ENCODE data around the gene RMDN3.

The RMDN3 gene

DNA sequence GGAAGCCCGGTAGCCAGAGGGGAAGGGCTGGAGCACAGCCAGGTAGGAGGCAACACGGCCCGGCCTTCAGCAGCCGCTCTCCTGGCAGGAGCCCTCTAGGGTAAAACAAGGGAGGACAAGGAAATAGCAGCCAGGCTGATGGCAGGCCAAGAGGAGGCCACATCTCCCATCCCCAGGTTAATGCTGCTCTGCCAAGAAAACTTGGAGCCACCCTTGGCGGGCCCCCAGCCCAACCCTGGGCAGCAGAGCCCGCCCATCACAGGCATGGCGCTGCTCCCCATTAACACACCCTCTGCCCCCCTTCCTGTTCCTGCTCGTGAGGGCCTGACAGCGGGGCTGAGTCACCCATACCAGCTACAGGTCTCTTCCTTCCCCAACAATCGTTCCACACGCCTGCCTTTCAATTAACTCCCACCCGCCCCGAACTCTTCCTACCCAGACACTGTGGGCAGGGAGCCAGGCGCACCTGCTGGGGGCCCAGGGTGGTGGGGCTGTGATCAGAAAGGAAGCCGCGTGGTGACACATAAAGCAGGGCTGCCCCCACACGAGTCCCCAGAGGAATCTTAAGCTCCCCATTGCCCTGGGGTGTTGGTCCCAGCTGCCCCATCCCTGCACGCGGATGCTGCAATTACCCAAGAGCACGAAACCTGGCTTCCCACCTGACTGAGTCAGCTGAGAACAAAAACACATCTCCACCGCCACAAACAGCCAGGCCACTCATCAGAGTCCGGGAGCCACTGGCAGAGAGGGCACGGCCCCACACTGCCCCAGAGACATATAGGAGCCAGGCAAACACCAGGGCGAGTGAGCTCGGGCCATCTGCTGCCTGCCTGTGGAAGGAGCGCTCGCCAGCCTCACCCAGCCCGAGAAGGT is 14.5 kb upstream of the RMDN3 start, which contains the start of gene C15orf62:
C15orf62 (plus strand) TSS at position 707 of the 873 bp plus-strand sequence. CDS start 516 bp downstream, outside the sequence.
- H3K27ac Mint-ChIP-seq (ENCODE audit: low read depth) = peak within 1 kb of the TSS; percentile 78
- H3K27me3 Mint-ChIP-seq = no peaks in the 10 kb centered on the region
- H3K9me3 Mint-ChIP-seq = no peaks in the 10 kb centered on the region
- ATAC-seq (replicated peaks; ENCODE audit: extremely low read depth, poor library complexity, severe bottlenecking) (no peak), DNase-seq (ENCODE audit: low spot score in 2 of 2) (no peak)
- H3K36me3 Mint-ChIP-seq (ENCODE audit: insufficient read depth) = peaks cover 13% of the 10 kb centered on the region
- peaks cover 48% of the 10 kb centered on the region for H3K4me1 Mint-ChIP-seq
- H3K4me3 Mint-ChIP-seq = peak within 1 kb of the TSS; percentile 50

DNA sequence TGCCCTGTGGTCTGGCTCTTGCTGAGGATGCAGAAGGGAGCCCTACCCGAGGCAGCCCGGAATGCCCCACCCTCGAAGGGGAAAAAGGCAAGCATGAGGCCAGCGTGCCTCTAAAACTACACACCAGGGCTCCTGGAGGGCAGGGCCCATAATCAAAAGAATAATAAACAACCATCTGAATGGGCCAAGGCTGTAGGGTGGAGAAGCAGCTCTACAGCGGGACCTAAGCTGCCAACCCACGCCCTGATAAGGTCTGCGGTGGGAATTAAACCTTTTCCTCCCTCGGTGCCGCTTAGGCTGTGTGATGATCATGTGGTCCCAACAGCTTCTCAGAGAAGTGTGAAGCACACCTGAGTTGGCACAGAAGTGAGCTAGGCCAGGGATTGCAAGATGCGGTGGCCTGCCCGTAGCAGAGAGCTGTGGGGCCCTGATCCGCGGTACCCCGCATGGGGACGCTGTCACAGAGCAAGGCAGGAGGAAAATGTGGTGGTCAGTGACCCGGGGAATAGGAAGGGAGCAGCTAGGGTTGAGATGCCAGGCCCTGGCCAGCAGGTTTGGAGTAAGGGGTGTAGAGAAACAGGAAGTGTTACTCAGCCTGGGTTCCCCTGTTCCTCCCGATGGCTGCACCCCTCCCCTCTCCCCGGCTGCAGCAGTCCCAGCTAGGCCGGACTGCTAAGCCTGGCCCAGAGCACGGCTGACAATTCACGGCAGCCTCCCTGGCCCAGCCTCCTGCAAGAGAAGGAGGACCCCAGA is 13.6 kb upstream of the RMDN3 start:
- peak overlapping the region; percentile 32 for H3K27ac Mint-ChIP-seq (ENCODE audit: low read depth)
- DNase-seq (ENCODE audit: low spot score in 2 of 2) (no peak), ATAC-seq (replicated peaks; ENCODE audit: extremely low read depth, poor library complexity, severe bottlenecking) (no peak)
- no peaks in the 10 kb centered on the region for H3K27me3 Mint-ChIP-seq
- peaks cover 51% of the 10 kb centered on the region for H3K4me1 Mint-ChIP-seq
- peaks cover 14% of the 10 kb centered on the region for H3K36me3 Mint-ChIP-seq (ENCODE audit: insufficient read depth)
- no peaks in the 10 kb centered on the region for H3K9me3 Mint-ChIP-seq
- peak overlapping the region; percentile 50 for H3K4me3 Mint-ChIP-seq

DNA sequence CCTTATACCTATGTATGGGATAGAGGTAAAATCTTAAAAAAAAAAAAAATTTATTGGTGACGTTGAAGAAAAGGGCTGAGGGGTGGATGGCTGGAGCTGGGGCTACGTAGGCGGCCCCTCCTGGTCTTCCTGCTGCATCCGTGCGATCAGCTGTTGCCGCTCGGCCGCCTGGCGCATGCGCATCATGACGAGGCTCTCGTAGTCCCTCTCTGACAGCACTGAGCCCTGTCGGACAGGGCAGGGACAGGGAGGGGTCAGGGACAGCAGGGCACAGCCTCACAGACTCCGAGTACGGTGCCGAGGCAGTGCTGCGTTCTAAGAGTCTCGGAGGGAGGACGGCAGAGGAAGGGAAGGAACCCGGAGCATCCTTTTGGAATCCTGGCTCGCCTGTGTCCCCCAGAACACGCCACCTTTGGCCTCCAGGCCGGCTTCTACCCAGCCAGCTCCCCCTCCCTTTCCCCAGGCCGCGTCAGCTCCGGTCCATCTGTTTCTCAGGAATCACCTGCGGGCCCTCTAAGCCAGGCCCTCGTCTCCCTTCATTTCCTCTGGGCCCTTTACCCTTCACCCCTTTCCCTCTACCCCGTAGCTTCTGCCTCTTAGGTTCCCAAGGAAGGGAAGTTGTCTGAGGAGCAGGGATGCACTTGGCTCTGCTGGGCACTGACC is 12.9 kb upstream of the RMDN3 start:
- peaks cover 14% of the 10 kb centered on the region for H3K36me3 Mint-ChIP-seq (ENCODE audit: insufficient read depth)
- DNase-seq (ENCODE audit: low spot score in 2 of 2) (no peak), ATAC-seq (replicated peaks; ENCODE audit: extremely low read depth, poor library complexity, severe bottlenecking) (no peak)
- H3K4me3 Mint-ChIP-seq = no peak overlapping the region
- H3K4me1 Mint-ChIP-seq = peaks cover 51% of the 10 kb centered on the region
- H3K27me3 Mint-ChIP-seq = no peaks in the 10 kb centered on the region
- H3K27ac Mint-ChIP-seq (ENCODE audit: low read depth) = peak overlapping the region; percentile 32
- no peaks in the 10 kb centered on the region for H3K9me3 Mint-ChIP-seq

DNA sequence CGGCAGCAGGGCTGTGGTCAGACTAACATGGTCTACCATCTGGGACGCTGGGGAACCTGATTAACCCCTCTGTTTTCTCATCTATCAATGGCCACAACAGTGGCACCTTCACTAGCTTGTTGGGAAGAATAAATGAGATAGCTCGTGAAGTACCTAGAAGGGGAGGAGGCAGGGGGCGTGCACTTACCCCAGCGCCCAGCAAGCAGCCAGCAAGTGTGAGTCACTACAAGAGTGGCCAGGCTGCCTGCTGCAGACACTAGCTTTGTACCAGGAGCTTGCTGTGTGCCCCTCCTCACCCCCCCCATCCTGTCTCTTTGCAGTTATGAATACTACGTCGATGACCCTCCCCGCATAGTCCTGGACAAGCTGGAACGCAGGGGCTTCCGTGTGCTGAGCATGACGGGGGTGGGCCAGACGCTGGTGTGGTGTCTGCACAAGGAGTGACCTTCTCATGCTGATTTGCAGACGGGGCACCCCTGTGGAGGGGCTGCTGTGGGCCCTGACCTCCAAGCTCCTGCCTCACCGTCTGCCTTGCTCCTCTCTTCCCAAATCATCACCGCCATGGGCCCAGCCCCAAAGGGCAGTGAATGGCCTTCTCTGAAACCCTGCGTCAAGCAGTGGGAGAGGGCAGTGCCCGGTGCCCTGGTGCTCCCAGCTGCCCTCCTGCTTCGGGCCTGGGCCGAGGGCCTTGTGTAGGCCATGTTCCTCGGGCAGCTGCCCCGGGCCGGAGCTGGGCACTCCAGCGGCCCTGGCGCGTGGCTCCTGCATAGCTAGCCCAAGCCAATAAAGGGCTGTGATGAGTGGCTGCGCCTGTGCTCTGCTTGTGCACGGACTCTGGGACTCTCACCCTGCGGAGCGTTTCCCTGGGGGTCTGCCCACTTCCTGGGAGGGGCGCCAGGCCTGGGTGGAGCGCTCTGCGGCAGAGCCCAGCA is 12.1 kb upstream of the RMDN3 start:
- H3K4me3 Mint-ChIP-seq = no peak overlapping the region
- DNase-seq (ENCODE audit: low spot score in 2 of 2) (no peak), ATAC-seq (replicated peaks; ENCODE audit: extremely low read depth, poor library complexity, severe bottlenecking) (no peak)
- peaks cover 14% of the 10 kb centered on the region for H3K36me3 Mint-ChIP-seq (ENCODE audit: insufficient read depth)
- H3K9me3 Mint-ChIP-seq = no peaks in the 10 kb centered on the region
- H3K4me1 Mint-ChIP-seq = peaks cover 51% of the 10 kb centered on the region
- no peak overlapping the region for H3K27ac Mint-ChIP-seq (ENCODE audit: low read depth)
- H3K27me3 Mint-ChIP-seq = no peaks in the 10 kb centered on the region

DNA sequence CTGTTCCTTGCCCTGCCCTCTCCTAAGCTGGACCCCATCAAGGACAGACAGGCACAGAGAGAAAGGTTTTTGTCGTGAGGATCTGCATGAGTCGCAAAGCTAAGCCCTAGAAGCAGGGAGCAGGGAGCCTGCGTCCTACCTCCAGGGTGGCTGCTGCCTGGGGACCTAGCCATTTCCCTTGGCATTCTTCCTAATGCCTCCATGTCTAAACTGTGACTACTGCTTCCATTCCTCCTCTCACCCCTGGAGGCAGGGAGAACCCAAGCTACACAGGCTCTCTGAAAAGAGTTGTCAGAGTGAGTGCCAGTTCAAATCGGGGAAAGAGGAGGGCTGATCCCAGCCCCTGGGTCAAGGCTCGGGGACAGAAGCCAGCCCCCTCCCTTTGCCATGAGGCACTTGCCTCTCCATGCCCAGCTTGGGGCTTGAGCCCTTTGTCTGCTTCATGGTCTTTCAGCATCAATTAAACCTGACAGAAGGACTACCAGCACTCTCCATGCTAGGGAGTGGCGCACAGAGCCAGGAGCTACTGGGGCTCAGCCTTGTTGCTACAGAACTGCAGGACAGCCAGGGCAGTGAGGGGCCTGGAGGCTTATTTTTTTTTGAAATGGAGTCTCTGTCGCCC is 11.3 kb upstream of the RMDN3 start:
- DNase-seq (ENCODE audit: low spot score in 2 of 2) (no peak), ATAC-seq (replicated peaks; ENCODE audit: extremely low read depth, poor library complexity, severe bottlenecking) (no peak)
- no peaks in the 10 kb centered on the region for H3K9me3 Mint-ChIP-seq
- no peak overlapping the region for H3K4me3 Mint-ChIP-seq
- no peaks in the 10 kb centered on the region for H3K27me3 Mint-ChIP-seq
- H3K27ac Mint-ChIP-seq (ENCODE audit: low read depth) = peak overlapping the region; percentile 81
- peaks cover 47% of the 10 kb centered on the region for H3K4me1 Mint-ChIP-seq
- H3K36me3 Mint-ChIP-seq (ENCODE audit: insufficient read depth) = peaks cover 14% of the 10 kb centered on the region

DNA sequence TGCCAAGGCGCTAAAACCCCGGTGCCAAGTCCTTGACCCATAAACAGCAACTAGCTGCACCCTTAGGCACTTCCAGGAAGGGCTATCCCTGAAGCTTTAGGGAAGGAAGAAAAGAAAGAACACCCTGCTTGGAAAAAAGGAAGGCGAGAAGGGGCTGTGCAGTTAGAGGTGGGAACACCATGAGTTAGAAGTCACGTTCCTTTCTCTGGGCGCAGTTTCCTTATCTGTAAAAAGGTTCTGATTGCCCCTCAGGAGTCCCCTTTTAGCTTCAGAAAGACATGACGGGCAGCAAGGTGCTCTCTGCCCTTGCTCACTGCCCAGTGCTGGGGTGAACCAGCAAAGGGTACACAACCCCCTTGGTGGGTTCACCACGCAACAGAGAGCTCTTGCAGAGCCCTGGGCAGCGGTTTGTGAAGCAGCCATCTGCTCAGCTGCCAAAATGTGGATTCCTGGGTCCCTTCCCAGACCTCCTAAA is 9.6 kb upstream of the RMDN3 start:
- Mint-ChIP-seq H3K4me1 (peaks cover 38% of the 10 kb centered on the region), H3K9me3 (no peaks in the 10 kb centered on the region), H3K4me3 (peak overlapping the region; percentile 69), H3K27ac (ENCODE audit: low read depth) (peak overlapping the region; percentile 81), H3K27me3 (no peaks in the 10 kb centered on the region), H3K36me3 (ENCODE audit: insufficient read depth) (peaks cover 14% of the 10 kb centered on the region)
- ATAC-seq (replicated peaks; ENCODE audit: extremely low read depth, poor library complexity, severe bottlenecking) = no peak
- no peak for DNase-seq (ENCODE audit: low spot score in 2 of 2)

DNA sequence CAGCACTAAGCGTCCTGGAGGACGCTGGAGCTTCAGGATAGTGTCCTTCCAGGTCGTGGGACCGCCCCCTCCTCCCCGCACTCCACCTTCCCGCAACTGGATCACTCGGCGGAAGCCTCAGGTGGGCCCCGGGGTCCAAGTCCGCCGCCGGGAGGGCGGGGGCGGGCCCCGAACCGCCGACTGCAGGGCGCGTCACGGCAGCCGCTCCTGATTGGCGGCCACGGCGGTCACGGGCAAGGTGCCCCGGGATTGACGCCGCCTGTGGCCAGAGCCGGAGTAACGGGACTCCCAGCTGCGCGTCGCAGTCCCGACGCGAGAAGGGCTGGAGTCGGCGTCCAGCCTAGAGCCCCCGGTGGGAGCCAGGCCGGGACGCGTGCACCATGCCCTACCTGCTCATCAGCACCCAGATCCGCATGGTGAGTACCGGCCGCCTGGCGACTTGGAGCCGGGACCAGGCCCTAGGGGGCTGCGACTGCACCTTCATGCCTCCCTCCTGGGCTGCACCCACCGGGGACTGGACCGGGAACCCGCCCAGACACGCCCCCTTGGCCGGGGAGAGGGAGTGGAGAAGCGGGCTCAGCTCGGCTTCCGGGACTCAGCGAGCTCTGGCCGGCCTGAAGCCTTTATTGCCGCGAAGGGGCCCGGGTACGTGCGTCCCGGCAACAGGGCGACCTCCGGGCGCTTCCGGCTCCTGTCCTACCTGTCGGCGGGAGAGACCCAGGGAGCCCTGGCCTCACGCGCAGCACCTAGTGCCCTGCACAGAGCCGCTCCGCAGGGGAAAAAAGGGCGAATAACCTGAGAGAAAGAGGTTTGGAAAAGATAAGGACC is 9.0 kb upstream of the RMDN3 start, which contains the start of gene GCHFR:
GCHFR (plus strand) TSS at position 268 of the 828 bp plus-strand sequence; CDS start at position 381, 113 bp downstream.
- Mint-ChIP-seq H3K9me3 (no peaks in the 10 kb centered on the region), H3K4me3 (peak within 1 kb of the TSS; percentile 69)
- ATAC-seq (replicated peaks; ENCODE audit: extremely low read depth, poor library complexity, severe bottlenecking) = peak; percentile 16

DNA sequence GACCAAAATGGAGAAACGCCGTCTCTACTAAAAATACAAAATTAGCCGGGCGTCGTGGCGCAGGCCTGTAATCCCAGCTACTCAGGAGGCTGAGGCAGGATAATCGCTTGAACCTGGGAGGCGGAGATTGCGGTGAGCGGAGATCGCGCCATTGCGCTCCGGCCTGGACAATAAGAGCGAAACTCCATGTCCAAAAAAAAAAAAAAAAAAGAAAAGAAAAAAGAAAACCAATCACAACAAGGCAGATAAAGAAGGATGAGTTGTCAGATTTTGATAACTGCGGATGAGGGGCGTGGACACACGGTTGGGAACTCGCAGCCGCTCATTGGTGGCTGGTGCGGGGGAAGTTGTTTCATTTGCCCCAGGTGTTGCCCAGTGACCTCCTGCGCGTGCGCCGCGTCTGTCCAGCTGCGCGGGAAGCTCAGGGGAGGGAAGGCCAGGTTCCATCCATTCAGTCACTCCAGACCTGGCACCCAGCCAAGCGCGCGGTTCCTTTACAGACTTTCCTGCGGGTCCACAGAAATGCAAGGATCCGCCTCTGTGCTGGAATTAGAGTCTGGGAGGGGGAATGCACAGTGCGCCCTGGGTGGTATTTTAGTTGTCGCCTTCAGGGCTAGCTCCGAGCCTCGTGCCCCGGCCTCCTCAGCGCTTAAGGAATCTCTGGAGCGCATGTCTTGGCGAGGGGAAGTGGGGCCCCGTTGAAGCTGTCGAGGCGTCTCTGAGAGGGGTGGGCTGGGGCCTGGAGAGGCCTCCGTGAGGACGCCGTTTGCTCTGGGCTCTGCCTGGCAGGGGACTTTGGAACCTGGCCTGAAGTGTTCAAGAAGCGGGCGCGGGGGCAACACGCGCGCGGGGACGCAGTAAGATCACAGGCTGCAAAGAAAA is 8.1 kb upstream of the RMDN3 start:
- peak overlapping the region; percentile 81 for H3K27ac Mint-ChIP-seq (ENCODE audit: low read depth)
- no peaks in the 10 kb centered on the region for H3K27me3 Mint-ChIP-seq
- DNase-seq (ENCODE audit: low spot score in 2 of 2) (no peak), ATAC-seq (replicated peaks; ENCODE audit: extremely low read depth, poor library complexity, severe bottlenecking) (no peak)
- peaks cover 13% of the 10 kb centered on the region for H3K36me3 Mint-ChIP-seq (ENCODE audit: insufficient read depth)
- peak overlapping the region; percentile 69 for H3K4me3 Mint-ChIP-seq
- H3K4me1 Mint-ChIP-seq = peaks cover 23% of the 10 kb centered on the region
- H3K9me3 Mint-ChIP-seq = no peaks in the 10 kb centered on the region

More for the DNA sequence above, 9.0 kb upstream of the RMDN3 start, which contains the start of gene GCHFR:
- Mint-ChIP-seq H3K4me1 (peaks cover 31% of the 10 kb centered on the region), H3K27me3 (no peaks in the 10 kb centered on the region), H3K27ac (ENCODE audit: low read depth) (peak within 1 kb of the TSS; percentile 81), H3K36me3 (ENCODE audit: insufficient read depth) (peaks cover 14% of the 10 kb centered on the region)
- peak; percentile 23 to 33 for DNase-seq (ENCODE audit: low spot score in 2 of 2)

DNA sequence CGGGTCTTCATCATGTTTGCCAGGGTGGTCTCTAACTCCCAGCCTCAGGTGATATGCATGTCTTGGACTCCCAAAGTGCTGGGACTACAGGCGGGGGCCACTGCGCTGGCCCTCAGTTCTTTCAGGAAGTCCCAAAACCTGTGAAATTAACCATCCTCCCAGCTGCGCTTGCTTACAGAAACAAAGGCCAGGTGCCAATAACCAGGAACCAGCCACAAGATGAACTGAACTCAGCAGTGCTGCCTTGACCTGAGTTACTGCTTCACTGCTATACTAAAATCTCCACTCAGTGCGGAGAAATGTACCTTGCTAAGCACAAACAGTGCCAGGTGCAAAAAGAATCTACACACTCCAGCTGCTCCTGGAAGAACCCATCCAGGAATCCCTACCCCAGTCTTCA is 4.9 kb upstream of the RMDN3 start:
- Mint-ChIP-seq H3K27ac (ENCODE audit: low read depth) (no peak overlapping the region), H3K36me3 (ENCODE audit: insufficient read depth) (peaks cover 10% of the 10 kb centered on the region), H3K9me3 (no peaks in the 10 kb centered on the region), H3K4me3 (no peak overlapping the region), H3K4me1 (peaks cover 15% of the 10 kb centered on the region), H3K27me3 (no peaks in the 10 kb centered on the region)
- no peak for DNase-seq (ENCODE audit: low spot score in 2 of 2)
- no peak for ATAC-seq (replicated peaks; ENCODE audit: extremely low read depth, poor library complexity, severe bottlenecking)

DNA sequence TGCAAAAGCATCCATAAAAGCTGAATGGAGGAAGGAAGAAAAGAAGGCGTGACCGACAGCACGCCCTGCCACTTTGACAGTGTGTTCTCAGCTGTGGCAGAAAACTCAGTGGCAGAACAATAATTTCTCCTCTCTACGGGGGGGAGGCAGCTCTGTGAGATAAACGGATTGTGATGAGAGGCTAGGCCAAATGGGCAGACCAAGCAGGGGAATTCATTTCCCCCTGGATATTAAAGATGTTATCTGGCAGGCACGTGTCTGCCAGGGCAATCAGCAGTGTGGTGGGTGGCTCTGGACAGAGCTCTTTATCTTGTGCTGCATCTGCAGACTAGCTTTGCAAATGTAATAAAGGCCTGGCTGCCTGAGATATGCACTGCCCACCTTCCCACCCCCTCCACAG is 1.9 kb upstream of the RMDN3 start:
- H3K9me3 Mint-ChIP-seq = no peaks in the 10 kb centered on the region
- ATAC-seq (replicated peaks; ENCODE audit: extremely low read depth, poor library complexity, severe bottlenecking) (no peak), DNase-seq (ENCODE audit: low spot score in 2 of 2) (no peak)
- peaks cover 29% of the 10 kb centered on the region for H3K4me1 Mint-ChIP-seq
- peaks cover 18% of the 10 kb centered on the region for H3K36me3 Mint-ChIP-seq (ENCODE audit: insufficient read depth)
- peak overlapping the region; percentile 36 for H3K4me3 Mint-ChIP-seq
- no peaks in the 10 kb centered on the region for H3K27me3 Mint-ChIP-seq
- H3K27ac Mint-ChIP-seq (ENCODE audit: low read depth) = peak overlapping the region; percentile 57
